ENCODE measurements around the gene XRCC3. TPM values are rescaled to one million over a fixed set of nuclear protein-coding genes. Genes with fewer than 3 reads are reported as not detected.
A peak's percentile ranks its signal among the peaks of the same experiment; 100 is the strongest.

The XRCC3 gene
- total RNA-seq, 3 donors from 2014 or later, result 5.9 to 10.2 (median 5.9) TPM

- no peaks in the 10 kb centered on the region for H3K36me3 ChIP-seq
- DNase-seq (ENCODE audit: low spot score in 2 of 2), result no peak
- no peak overlapping the region for H3K4me3 ChIP-seq
- H3K9me3 ChIP-seq, result no peaks in the 10 kb centered on the region
- TF ChIP-seq POLR2AphosphoS5 (IDR thresholded peaks at IDR 0.05), result no peak
- TF ChIP-seq POLR2A (IDR thresholded peaks at IDR 0.05), result no peak
- TF ChIP-seq CTCF (IDR thresholded peaks at IDR 0.05), result no peak
- peaks cover 0 to 6% of the 10 kb centered on the region in 2 donors for H3K4me1 ChIP-seq
- intact Hi-C loops (cut with DNase I; ENCODE audit: low total_unique reads), result no loop called here
- H3K27ac ChIP-seq, result peak overlapping the region; percentile 12 to 71
- H3K27me3 ChIP-seq, result no peaks in the 10 kb centered on the region
Observed at GRCh38 chr14:103703433-103704385, 11.5 kb downstream of the XRCC3 start.

- H3K9me3 ChIP-seq, result no peaks in the 10 kb centered on the region
- H3K27ac ChIP-seq, result no peak overlapping the region
- H3K4me3 ChIP-seq, result no peak overlapping the region
- DNase-seq (ENCODE audit: low spot score in 2 of 2), result no peak
- no peaks in the 10 kb centered on the region for H3K27me3 ChIP-seq
- no peak for TF ChIP-seq CTCF (IDR thresholded peaks at IDR 0.05)
- no peak for TF ChIP-seq POLR2AphosphoS5 (IDR thresholded peaks at IDR 0.05)
- TF ChIP-seq POLR2A (IDR thresholded peaks at IDR 0.05), result no peak
- no peaks in the 10 kb centered on the region for H3K36me3 ChIP-seq
- intact Hi-C loops (cut with DNase I; ENCODE audit: low total_unique reads), result no loop called here
- H3K4me1 ChIP-seq, result peaks cover 0 to under 1% of the 10 kb centered on the region in 2 donors
Observed at GRCh38 chr14:103702497-103703432, 12.5 kb downstream of the XRCC3 start.

- Histone ChIP-seq H3K4me1 (peaks cover 2 to 7% of the 10 kb centered on the region in 2 donors), H3K27ac (no peak overlapping the region), H3K27me3 (no peaks in the 10 kb centered on the region), H3K4me3 (no peak overlapping the region), H3K36me3 (no peaks in the 10 kb centered on the region), H3K9me3 (no peaks in the 10 kb centered on the region)
- DNase-seq (ENCODE audit: low spot score in 2 of 2), result no peak
- intact Hi-C loops (cut with DNase I; ENCODE audit: low total_unique reads), result no loop called here
- no peak for TF ChIP-seq CTCF (IDR thresholded peaks at IDR 0.05)
- TF ChIP-seq POLR2AphosphoS5 (IDR thresholded peaks at IDR 0.05), result no peak
- no peak for TF ChIP-seq POLR2A (IDR thresholded peaks at IDR 0.05)
Observed at GRCh38 chr14:103702095-103702494, 13.2 kb downstream of the XRCC3 start.

- Histone ChIP-seq H3K27me3 (no peaks in the 10 kb centered on the region), H3K27ac (no peak overlapping the region), H3K36me3 (no peaks in the 10 kb centered on the region), H3K4me3 (no peak overlapping the region), H3K4me1 (peaks cover 3 to 16% of the 10 kb centered on the region in 2 donors), H3K9me3 (no peaks in the 10 kb centered on the region)
- DNase-seq (ENCODE audit: low spot score in 2 of 2), result no peak
- intact Hi-C loops (cut with DNase I; ENCODE audit: low total_unique reads), result no loop called here
- no peak for TF ChIP-seq POLR2AphosphoS5 (IDR thresholded peaks at IDR 0.05)
Observed at GRCh38 chr14:103700753-103701490, 14.3 kb downstream of the XRCC3 start.
